Measurements from ENCODE around the gene RFESD. TPM values are rescaled to one million over a fixed set of nuclear protein-coding genes. Genes with fewer than 3 reads are reported as not detected.

The RFESD gene
- total and polyA plus RNA-seq, 4 donors, result 0.50 to 3.4 (median 1.0) TPM

DNA sequence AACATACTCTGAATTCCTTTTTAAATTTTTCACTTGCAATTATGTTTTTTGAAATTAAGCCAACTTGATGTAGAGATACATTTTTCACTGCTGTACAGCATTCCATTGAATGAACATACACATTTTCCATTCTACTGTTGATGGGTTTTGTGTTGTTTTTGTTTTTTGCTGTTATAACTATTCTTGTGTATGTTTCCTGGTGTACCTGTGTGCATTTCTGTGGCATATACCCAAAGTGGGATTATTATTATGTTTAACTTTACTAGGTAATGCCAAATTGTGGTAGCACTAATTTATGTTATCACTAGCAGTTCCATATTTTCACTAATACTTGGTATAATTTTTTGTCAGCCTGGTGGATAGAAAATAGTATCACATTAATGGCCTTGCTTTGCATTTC lies 2.7 kb downstream of the RFESD start:
- Histone ChIP-seq H3K27ac (ENCODE audit: low read depth in 1 of 2, low read length in 2 of 2) (no peak overlapping the region), H3K36me3 (ENCODE audit: control insufficient read depth in 1 of 2, insufficient read depth in 2 of 2, low read length in 1 of 2) (no peaks in the 10 kb centered on the region), H3K9me3 (ENCODE audit: control insufficient read depth, low read length) (no peaks in the 10 kb centered on the region), H3K4me3 (ENCODE audit: low read length in 2 of 2) (no peak overlapping the region), H3K4me1 (ENCODE audit: control insufficient read depth in 1 of 2, insufficient read depth in 2 of 2, low read length in 2 of 2) (no peaks in the 10 kb centered on the region), H3K27me3 (ENCODE audit: control insufficient read depth in 1 of 2, insufficient read depth in 2 of 2, low read length in 1 of 2) (no peaks in the 10 kb centered on the region)
- intact Hi-C loops (cut with DNase I), result loop anchor here in 1 of 2 donors (5.0 kb wide), 1 partner anchor 198 kb away; no protein-coding TSS in a partner anchor
- DNase-seq, result no peak
- ATAC-seq (ENCODE audit: low FRiP score), result no peak

DNA sequence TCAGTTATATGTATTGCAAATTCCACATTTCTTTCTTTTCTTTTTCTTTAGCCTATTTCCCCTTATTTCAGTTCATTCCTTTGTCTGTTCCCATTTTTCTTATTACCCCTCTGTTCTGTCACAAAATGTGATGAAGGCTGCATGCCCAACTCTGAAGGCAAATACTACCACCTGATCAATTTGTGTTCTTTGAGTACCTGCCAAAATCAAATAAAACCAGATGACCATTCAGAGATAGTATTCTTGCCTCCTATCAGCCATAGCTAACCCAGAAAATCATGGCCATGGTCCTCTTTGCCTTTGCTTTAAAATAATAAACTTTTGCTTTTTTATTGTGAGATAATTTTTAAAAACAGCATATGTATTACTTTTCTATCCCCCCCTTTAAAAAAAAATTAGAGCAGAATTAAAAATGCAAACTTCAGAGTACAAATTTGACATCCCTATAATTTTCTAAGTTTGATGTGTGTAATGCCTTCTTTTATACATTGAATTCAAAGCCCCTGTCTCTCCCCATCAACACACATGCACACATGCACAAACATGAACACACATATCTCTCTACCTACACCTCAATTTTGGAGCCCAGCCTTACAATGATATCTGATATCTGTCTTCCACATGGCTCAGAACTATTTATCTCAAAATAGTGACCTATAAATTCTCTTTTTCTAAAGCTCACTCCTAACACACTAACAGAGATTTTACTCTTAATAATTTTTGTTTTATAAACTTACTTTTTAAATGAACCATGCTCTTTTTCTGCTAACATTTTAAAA lies 3.5 kb downstream of the RFESD start:
- intact Hi-C loops (cut with DNase I), result loop anchor here in 1 of 2 donors (5.0 kb wide), 1 partner anchor 197 kb away; no protein-coding TSS in a partner anchor
- H3K36me3 ChIP-seq (ENCODE audit: control insufficient read depth in 1 of 2, insufficient read depth in 2 of 2, low read length in 1 of 2), result no peaks in the 10 kb centered on the region
- no peak for ATAC-seq (ENCODE audit: low FRiP score)
- no peak for DNase-seq
- no peak overlapping the region for H3K4me3 ChIP-seq (ENCODE audit: low read length in 2 of 2)
- no peak overlapping the region for H3K27ac ChIP-seq (ENCODE audit: low read depth in 1 of 2, low read length in 2 of 2)
- no peaks in the 10 kb centered on the region for H3K27me3 ChIP-seq (ENCODE audit: control insufficient read depth in 1 of 2, insufficient read depth in 2 of 2, low read length in 1 of 2)
- no peaks in the 10 kb centered on the region for H3K4me1 ChIP-seq (ENCODE audit: control insufficient read depth in 1 of 2, insufficient read depth in 2 of 2, low read length in 2 of 2)
- no peaks in the 10 kb centered on the region for H3K9me3 ChIP-seq (ENCODE audit: control insufficient read depth, low read length)

DNA sequence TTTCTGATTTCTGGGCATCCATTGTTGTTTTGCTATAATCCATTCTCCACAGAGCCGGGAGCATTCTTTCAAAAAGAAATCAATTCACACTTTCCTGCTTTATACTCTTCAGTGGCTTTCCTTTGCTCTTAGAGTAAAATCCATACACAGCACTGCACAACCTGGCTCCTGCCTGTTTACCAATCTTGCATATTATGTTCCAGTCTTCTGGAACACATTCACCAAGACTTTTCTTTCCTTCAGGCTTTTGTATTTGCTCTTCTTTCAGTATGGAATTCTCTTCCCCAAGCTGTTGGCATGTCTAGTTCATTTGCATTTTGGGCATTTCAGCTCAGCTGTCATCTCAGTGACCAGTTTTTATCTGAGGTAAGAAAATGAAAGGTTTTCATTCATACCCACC lies 6.3 kb downstream of the RFESD start:
- no peaks in the 10 kb centered on the region for H3K4me1 ChIP-seq (ENCODE audit: control insufficient read depth in 1 of 2, insufficient read depth in 2 of 2, low read length in 2 of 2)
- H3K4me3 ChIP-seq (ENCODE audit: low read length in 2 of 2), result no peak overlapping the region
- intact Hi-C loops (cut with DNase I), result no loop called here
- DNase-seq (no peak), ATAC-seq (ENCODE audit: low FRiP score) (no peak)
- H3K9me3 ChIP-seq (ENCODE audit: control insufficient read depth, low read length), result no peaks in the 10 kb centered on the region
- no peaks in the 10 kb centered on the region for H3K27me3 ChIP-seq (ENCODE audit: control insufficient read depth in 1 of 2, insufficient read depth in 2 of 2, low read length in 1 of 2)
- H3K36me3 ChIP-seq (ENCODE audit: control insufficient read depth in 1 of 2, insufficient read depth in 2 of 2, low read length in 1 of 2), result no peaks in the 10 kb centered on the region
- H3K27ac ChIP-seq (ENCODE audit: low read depth in 1 of 2, low read length in 2 of 2), result no peak overlapping the region
- 86 to 96% methylated on average over 1 of the region's 1 CpG for WGBS, 2 donors

DNA sequence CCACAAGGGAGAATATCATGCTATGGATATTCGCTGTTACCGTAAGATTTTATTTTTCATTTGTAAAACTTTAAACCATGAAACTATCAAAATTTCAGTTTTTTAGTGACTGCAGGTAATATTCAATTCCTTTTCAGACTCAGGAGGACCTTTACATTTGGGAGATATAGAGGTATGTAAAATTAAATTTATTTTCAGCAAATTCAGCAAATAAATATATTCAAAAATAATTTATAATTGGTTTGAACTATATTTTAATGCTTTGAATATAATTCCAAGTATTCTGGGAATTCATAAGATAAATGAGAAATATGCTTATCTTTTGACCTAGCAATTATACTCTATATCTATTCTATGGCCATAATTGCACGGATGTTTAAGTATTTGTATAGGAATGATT lies 7.6 kb downstream of the RFESD start:
- no peak overlapping the region for H3K4me3 ChIP-seq (ENCODE audit: low read length in 2 of 2)
- intact Hi-C loops (cut with DNase I), result no loop called here
- DNase-seq (no peak), ATAC-seq (ENCODE audit: low FRiP score) (no peak)
- no peak overlapping the region for H3K27ac ChIP-seq (ENCODE audit: low read depth in 1 of 2, low read length in 2 of 2)
- H3K4me1 ChIP-seq (ENCODE audit: control insufficient read depth in 1 of 2, insufficient read depth in 2 of 2, low read length in 2 of 2), result no peaks in the 10 kb centered on the region
- no peaks in the 10 kb centered on the region for H3K36me3 ChIP-seq (ENCODE audit: control insufficient read depth in 1 of 2, insufficient read depth in 2 of 2, low read length in 1 of 2)
- no peaks in the 10 kb centered on the region for H3K27me3 ChIP-seq (ENCODE audit: control insufficient read depth in 1 of 2, insufficient read depth in 2 of 2, low read length in 1 of 2)
- WGBS, 2 donors, result 93 to 96% methylated on average over 3 of the region's 3 CpGs
- no peaks in the 10 kb centered on the region for H3K9me3 ChIP-seq (ENCODE audit: control insufficient read depth, low read length)

DNA sequence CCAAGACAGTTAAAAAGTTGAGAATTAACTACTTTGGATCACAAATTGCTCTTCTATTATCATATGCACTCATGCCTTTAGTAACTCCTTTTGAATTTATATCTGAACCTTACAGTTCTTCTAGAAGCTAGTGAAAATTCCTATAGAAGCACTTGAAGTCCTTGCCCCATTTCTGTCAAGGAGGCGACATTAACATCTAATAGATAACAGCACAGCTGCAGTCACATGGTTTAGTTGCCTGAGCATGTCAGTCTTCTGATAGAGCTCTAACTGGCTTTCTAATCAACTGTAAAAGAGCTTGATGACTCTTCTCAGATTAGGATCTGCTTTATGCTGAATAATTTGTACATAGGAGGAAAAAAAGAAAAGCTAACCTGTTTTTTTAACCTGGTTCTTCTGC lies 9.0 kb downstream of the RFESD start:
- H3K27ac ChIP-seq (ENCODE audit: low read depth in 1 of 2, low read length in 2 of 2), result no peak overlapping the region
- WGBS, 2 donors, result 79 to 83% methylated on average over 1 of the region's 1 CpG

DNA sequence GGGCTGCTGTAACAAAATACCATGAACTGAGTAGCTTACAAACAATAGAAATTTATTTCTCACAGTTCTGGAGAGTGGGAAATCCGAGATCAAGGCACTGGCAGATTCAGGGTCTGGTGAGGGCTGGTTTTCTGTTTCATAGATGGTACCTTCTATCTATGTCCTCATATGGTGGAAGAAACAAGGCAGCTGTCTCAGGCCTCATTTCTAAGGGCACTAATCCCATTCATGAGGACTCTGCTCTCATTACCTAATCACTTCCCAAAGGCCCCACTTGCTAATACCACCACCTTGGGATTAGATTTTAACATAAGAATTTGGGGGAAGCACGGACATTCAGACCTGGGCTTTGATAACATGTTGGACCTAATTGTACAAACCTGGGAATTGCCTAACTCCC lies 13.5 kb downstream of the RFESD start:
- H3K27me3 ChIP-seq (ENCODE audit: control insufficient read depth in 1 of 2, insufficient read depth in 2 of 2, low read length in 1 of 2), result no peaks in the 10 kb centered on the region
- H3K36me3 ChIP-seq (ENCODE audit: control insufficient read depth in 1 of 2, insufficient read depth in 2 of 2, low read length in 1 of 2), result no peaks in the 10 kb centered on the region
- H3K27ac ChIP-seq (ENCODE audit: low read depth in 1 of 2, low read length in 2 of 2), result no peak overlapping the region
- ATAC-seq (ENCODE audit: low FRiP score) (no peak), DNase-seq (no peak)
- intact Hi-C loops (cut with DNase I), result loop anchor here in 1 of 2 donors (5.0 to 10.0 kb wide), 3 partner anchors 75 to 187 kb away; partner anchors contain the start of gene RHOBTB3
- H3K4me1 ChIP-seq (ENCODE audit: control insufficient read depth in 1 of 2, insufficient read depth in 2 of 2, low read length in 2 of 2), result no peaks in the 10 kb centered on the region
- WGBS, 2 donors, result 86 to 94% methylated on average over 2 of the region's 2 CpGs
- no peak overlapping the region for H3K4me3 ChIP-seq (ENCODE audit: low read length in 2 of 2)
- no peaks in the 10 kb centered on the region for H3K9me3 ChIP-seq (ENCODE audit: control insufficient read depth, low read length)

More for the DNA sequence above, 9.0 kb downstream of the RFESD start:
- Histone ChIP-seq H3K4me1 (ENCODE audit: control insufficient read depth in 1 of 2, insufficient read depth in 2 of 2, low read length in 2 of 2) (no peaks in the 10 kb centered on the region), H3K27me3 (ENCODE audit: control insufficient read depth in 1 of 2, insufficient read depth in 2 of 2, low read length in 1 of 2) (no peaks in the 10 kb centered on the region), H3K36me3 (ENCODE audit: control insufficient read depth in 1 of 2, insufficient read depth in 2 of 2, low read length in 1 of 2) (no peaks in the 10 kb centered on the region), H3K9me3 (ENCODE audit: control insufficient read depth, low read length) (no peaks in the 10 kb centered on the region), H3K4me3 (ENCODE audit: low read length in 2 of 2) (no peak overlapping the region)
- ATAC-seq (ENCODE audit: low FRiP score), result no peak
- intact Hi-C loops (cut with DNase I), result no loop called here
- DNase-seq, result no peak

DNA sequence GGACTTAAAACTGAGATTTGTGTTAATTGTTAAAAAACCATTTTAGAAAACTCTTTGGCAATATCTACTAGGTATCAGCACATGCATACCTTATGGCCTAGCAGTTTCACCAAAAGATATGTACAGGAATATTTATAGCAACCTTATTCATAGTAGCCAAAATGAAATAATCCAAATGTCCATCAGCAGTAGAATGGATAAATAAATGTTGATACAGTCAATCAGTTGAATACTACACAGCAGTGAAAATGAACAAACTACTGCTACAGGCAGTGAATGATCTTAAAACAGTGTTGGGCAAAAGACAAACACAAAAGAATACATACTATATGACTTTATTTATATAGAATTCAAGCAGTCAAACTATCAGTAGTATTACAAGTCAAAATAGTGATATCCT lies 16.4 kb downstream of the RFESD start:
- Histone ChIP-seq H3K4me3 (ENCODE audit: low read length in 2 of 2) (no peak overlapping the region), H3K27ac (ENCODE audit: low read depth in 1 of 2, low read length in 2 of 2) (no peak overlapping the region), H3K36me3 (ENCODE audit: control insufficient read depth in 1 of 2, insufficient read depth in 2 of 2, low read length in 1 of 2) (no peaks in the 10 kb centered on the region), H3K9me3 (ENCODE audit: control insufficient read depth, low read length) (no peaks in the 10 kb centered on the region), H3K27me3 (ENCODE audit: control insufficient read depth in 1 of 2, insufficient read depth in 2 of 2, low read length in 1 of 2) (no peaks in the 10 kb centered on the region), H3K4me1 (ENCODE audit: control insufficient read depth in 1 of 2, insufficient read depth in 2 of 2, low read length in 2 of 2) (no peaks in the 10 kb centered on the region)
- DNase-seq (no peak), ATAC-seq (ENCODE audit: low FRiP score) (no peak)
- intact Hi-C loops (cut with DNase I), result loop anchor here in 1 of 2 donors (5.0 to 10.0 kb wide), 3 partner anchors 72 to 184 kb away; partner anchors contain the start of gene RHOBTB3

DNA sequence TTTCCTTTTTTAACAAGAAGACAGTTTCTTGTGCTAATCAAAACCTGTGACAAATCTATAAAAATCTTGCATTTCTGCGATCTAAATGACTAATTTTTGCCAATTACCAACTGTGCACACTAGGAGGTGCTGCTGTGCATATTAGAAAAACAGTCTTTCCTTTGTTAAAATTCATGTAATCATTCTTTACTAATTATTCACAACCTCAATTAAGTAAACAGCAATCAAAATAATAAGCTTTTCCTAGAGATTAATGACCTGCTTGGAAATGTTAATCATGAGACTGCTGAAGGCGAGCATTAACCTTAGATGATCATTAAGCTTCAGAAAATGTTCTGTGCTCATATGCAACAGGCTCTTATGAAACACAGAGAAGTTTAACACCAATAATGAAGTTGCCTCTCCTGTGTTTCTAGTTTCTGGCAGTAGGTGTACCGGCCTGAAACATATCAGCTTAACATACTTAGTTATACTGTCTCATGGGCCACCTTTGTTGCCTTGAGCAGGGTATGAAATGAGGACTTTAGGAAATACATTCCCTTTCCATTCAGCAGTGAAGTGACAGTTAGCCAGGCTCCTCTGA lies 17.7 kb downstream of the RFESD start:
- Histone ChIP-seq H3K27me3 (ENCODE audit: control insufficient read depth in 1 of 2, insufficient read depth in 2 of 2, low read length in 1 of 2) (no peaks in the 10 kb centered on the region), H3K4me1 (ENCODE audit: control insufficient read depth in 1 of 2, insufficient read depth in 2 of 2, low read length in 2 of 2) (peaks cover 0 to under 1% of the 10 kb centered on the region in 2 donors), H3K27ac (ENCODE audit: low read depth in 1 of 2, low read length in 2 of 2) (no peak overlapping the region), H3K4me3 (ENCODE audit: low read length in 2 of 2) (no peak overlapping the region), H3K36me3 (ENCODE audit: control insufficient read depth in 1 of 2, insufficient read depth in 2 of 2, low read length in 1 of 2) (no peaks in the 10 kb centered on the region), H3K9me3 (ENCODE audit: control insufficient read depth, low read length) (no peaks in the 10 kb centered on the region)
- DNase-seq, result no peak
- WGBS, 2 donors, result 10 to 20% methylated on average over 3 of the region's 3 CpGs
- no peak for ATAC-seq (ENCODE audit: low FRiP score)
- intact Hi-C loops (cut with DNase I), result loop anchor here in 1 of 2 donors (5.0 to 10.0 kb wide), 3 partner anchors 71 to 183 kb away; partner anchors contain the start of gene RHOBTB3
